Activated CD8-positive, alpha-beta T cell treated with anti-CD3 and anti-CD28 coated beads for 36 hours (primary cell): ENCODE measurements around the gene LY86. TPM values are rescaled to one million over a fixed set of nuclear protein-coding genes. Genes with fewer than 3 reads are reported as not detected.
"Not testable (repeated sequence)": the region's sequence is repeated elsewhere in the genome, so short reads cannot be mapped to it uniquely, and the experiment has no call there.

Experiments
- ATAC-seq: fragments of 200-7000 bp; cut with Tn5 transposase; one replicate; pipeline ENCODE4 v1.10.0; 2021; ENCODE audit warnings: mild to moderate bottlenecking, moderate library complexity
- CTCF ChIA-PET: fragments of 350-600 bp; sonication (Branson Sonifier 250); formaldehyde crosslinking; loops from one replicate; lab custom pipeline; 2021; ENCODE audit warnings: antibody characterized with exemption; lab: Charles Lee
- POLR2A ChIA-PET: fragments of 350-600 bp; sonication (Branson Sonifier 250); formaldehyde crosslinking; loops from one replicate; lab custom pipeline; 2021; ENCODE audit warnings: antibody characterized with exemption; lab: Charles Lee
- DNase-seq: peaks from one replicate; pipeline ENCODE4 v3.0.0-alpha.2; 2020
- H3K27ac Mint-ChIP-seq: one replicate; pipeline ENCODE4 v1.8.0; 2021; ENCODE audit warnings: mild to moderate bottlenecking, mixed read lengths
- H3K27me3 Mint-ChIP-seq: one replicate; pipeline ENCODE4 v1.8.0; 2021; ENCODE audit warnings: mixed read lengths
- H3K36me3 Mint-ChIP-seq: one replicate; pipeline ENCODE4 v1.8.0; 2021; ENCODE audit warnings: low read depth, mixed read lengths
- H3K4me1 Mint-ChIP-seq: one replicate; pipeline ENCODE4 v1.8.0; 2021; ENCODE audit warnings: low read depth, mixed read lengths
- H3K4me3 Mint-ChIP-seq: one replicate; pipeline ENCODE4 v1.8.0; 2021; ENCODE audit warnings: mild to moderate bottlenecking, moderate library complexity, mixed read lengths
- H3K9me3 Mint-ChIP-seq: one replicate; pipeline ENCODE4 v1.8.0; 2021; ENCODE audit warnings: mixed read lengths
- CTCF ChIP-seq: fragments of 200-600 bp; IDR thresholded peaks from one replicate; pipeline ENCODE4 v1.8.0; 2022; ENCODE audit warnings: antibody characterized with exemption, mild to moderate bottlenecking
- intact Hi-C: fragments of 100-400 bp; cut with micrococcal nuclease; formaldehyde crosslinking; loops from one replicate; pipeline ENCODE4 v1.10.0; 2022
- total RNA-seq, 2 experiments: library from RNA; stranded (reverse); gene quantifications; one replicate each; pipeline ENCODE4 v1.2.3, GENCODE V29; 2021

LY86 gene
- total RNA-seq, 2 experiments from 2014 or later: 0.32 TPM; not detected in 1

GRCh38 chr6:6611486-6611885 is 23.0 kb downstream of the LY86 start:
- intact Hi-C loops: no loop called here
- Mint-ChIP-seq H3K27ac (peak overlapping the region; percentile 51), H3K36me3 (peaks cover 4% of the 10 kb centered on the region), H3K4me3 (no peak overlapping the region), H3K27me3 (no peaks in the 10 kb centered on the region), H3K4me1 (peaks cover 56% of the 10 kb centered on the region), H3K9me3 (no peaks in the 10 kb centered on the region)
- CTCF ChIA-PET: interaction anchor here (1.2 to 4.1 kb wide), 3 partner anchors 14 to 64 kb away, joined by 4 to 12 read pairs (median 7); no protein-coding TSS in a partner anchor
- no peak for TF ChIP-seq CTCF
- no peak for ATAC-seq
- DNase-seq: no peak
- POLR2A ChIA-PET: interaction anchor here (0.6 kb wide), 1 partner anchor 52 kb away, joined by 3 read pairs; no protein-coding TSS in a partner anchor

GRCh38 chr6:6612308-6612707 is 23.8 kb downstream of the LY86 start:
- no peak for TF ChIP-seq CTCF
- CTCF ChIA-PET: interaction anchor here (1.2 to 4.1 kb wide), 4 partner anchors 13 to 65 kb away, joined by 3 to 12 read pairs (median 6); no protein-coding TSS in a partner anchor
- POLR2A ChIA-PET: interaction anchor here (0.6 to 1.5 kb wide), 3 partner anchors 13 to 96 kb away, joined by 3 to 5 read pairs (median 3); no protein-coding TSS in a partner anchor
- no peaks in the 10 kb centered on the region for H3K9me3 Mint-ChIP-seq
- no peak overlapping the region for H3K27ac Mint-ChIP-seq
- no peak overlapping the region for H3K4me3 Mint-ChIP-seq
- H3K27me3 Mint-ChIP-seq: no peaks in the 10 kb centered on the region
- H3K36me3 Mint-ChIP-seq: peaks cover 4% of the 10 kb centered on the region
- H3K4me1 Mint-ChIP-seq: peaks cover 56% of the 10 kb centered on the region
- ATAC-seq (no peak), DNase-seq (peak; percentile 51)
- intact Hi-C loops: no loop called here

GRCh38 chr6:6613103-6613718 is 24.7 kb downstream of the LY86 start:
- H3K4me1 Mint-ChIP-seq: peaks cover 56% of the 10 kb centered on the region
- H3K4me3 Mint-ChIP-seq, H3K27me3 Mint-ChIP-seq, ATAC-seq, H3K27ac Mint-ChIP-seq, DNase-seq, intact Hi-C loops, H3K36me3 Mint-ChIP-seq, H3K9me3 Mint-ChIP-seq: not testable (repeated sequence)
- CTCF ChIA-PET: interaction anchor here (1.3 to 4.1 kb wide), 2 partner anchors 12 to 47 kb away, joined by 3 to 12 read pairs; no protein-coding TSS in a partner anchor
- POLR2A ChIA-PET: interaction anchor here (0.9 to 1.5 kb wide), 2 partner anchors 12 to 96 kb away, joined by 3 to 5 read pairs; no protein-coding TSS in a partner anchor

GRCh38 chr6:6614096-6614982 is 25.8 kb downstream of the LY86 start:
- ATAC-seq (peak; percentile 39), DNase-seq (peak; percentile 29)
- Mint-ChIP-seq H3K4me3 (peak overlapping the region; percentile 62), H3K36me3 (peaks cover 4% of the 10 kb centered on the region), H3K9me3 (no peaks in the 10 kb centered on the region), H3K27ac (peak overlapping the region; percentile 76), H3K4me1 (peaks cover 51% of the 10 kb centered on the region), H3K27me3 (no peaks in the 10 kb centered on the region)
- ChIA-PET POLR2A (interaction anchor here (0.6 kb wide), 1 partner anchor 61 kb away, joined by 4 read pairs; no protein-coding TSS in a partner anchor), CTCF (interaction anchor here (0.7 kb wide), 1 partner anchor 28 kb away, joined by 3 read pairs; no protein-coding TSS in a partner anchor)
- intact Hi-C loops: no loop called here
- TF ChIP-seq CTCF: no peak

GRCh38 chr6:6614983-6615349 is 26.4 kb downstream of the LY86 start:
- ChIA-PET POLR2A (no interaction called here), CTCF (no interaction called here)
- no peaks in the 10 kb centered on the region for H3K9me3 Mint-ChIP-seq
- peaks cover 4% of the 10 kb centered on the region for H3K36me3 Mint-ChIP-seq
- H3K27ac Mint-ChIP-seq: no peak overlapping the region
- no peak for DNase-seq
- no peaks in the 10 kb centered on the region for H3K27me3 Mint-ChIP-seq
- no peak for TF ChIP-seq CTCF
- peak overlapping the region; percentile 62 for H3K4me3 Mint-ChIP-seq
- intact Hi-C loops: no loop called here
- peaks cover 51% of the 10 kb centered on the region for H3K4me1 Mint-ChIP-seq
- no peak for ATAC-seq
